Cardiac muscle cell (in vitro differentiated cells and primary cell): Measurements from ENCODE around the gene JHY. TPM values are rescaled to one million over a fixed set of nuclear protein-coding genes. Genes with fewer than 3 reads are reported as not detected.

Source experiments
- DNase-seq, 2 donors: peaks; one replicate each; pipeline versions ENCODE4 v3.0.0 to v3.0.0-alpha.2; 2010 to 2017; ENCODE audit warnings: low read depth in 1 of 2, low spot score in 1 of 2
- H3K27ac ChIP-seq: fragments of 200-600 bp; sonication (generic); 2 replicates; pipeline ENCODE4 v1.5.1; 2016
- H3K27me3 ChIP-seq: fragments of 200-600 bp; sonication (generic); 2 replicates; pipeline ENCODE4 v1.6.0; 2016; ENCODE audit warnings: control low read depth
- H3K36me3 ChIP-seq: fragments of 200-600 bp; sonication (generic); 2 replicates; pipeline ENCODE4 v1.5.1; 2016; ENCODE audit warnings: control low read depth
- H3K4me1 ChIP-seq: fragments of 200-600 bp; sonication (generic); 2 replicates; pipeline ENCODE4 v1.8.1; 2017; ENCODE audit warnings: low read depth, mild to moderate bottlenecking, mixed run types
- H3K4me3 ChIP-seq: fragments of 200-600 bp; sonication (generic); 2 replicates; pipeline ENCODE4 v1.5.1; 2016; ENCODE audit warnings: mild to moderate bottlenecking
- H3K9me3 ChIP-seq: fragments of 200-600 bp; sonication (generic); 2 replicates; pipeline ENCODE4 v1.5.1; 2017; ENCODE audit warnings: low read depth, mild to moderate bottlenecking, control low read depth
- polyA plus RNA-seq: library from polyadenylated mRNA; unstranded; fragments of >200 nt; fragmentation: Nextera tagmentation; extraction: Ambion mirVana; gene quantifications from 2 replicates; pipeline ENCODE4 v1.2.1, GENCODE V29; 2016
- total RNA-seq: library from RNA; depleted of rRNA; stranded (reverse); fragments of >200 nt; gene quantifications from 2 replicates; pipeline ENCODE4 v1.2.3, GENCODE V29; 2016
- TF ChIP-seq, protein P1 (sequence below): IDR thresholded peaks from 2 replicates; pipeline ENCODE4 v1.5.1; 2012; ENCODE audit warnings: low read depth, mild to moderate bottlenecking, low read length

Gene JHY
- total and polyA plus RNA-seq, 2 experiments from 2014 or later, result 2.3 to 2.5 TPM

DNA sequence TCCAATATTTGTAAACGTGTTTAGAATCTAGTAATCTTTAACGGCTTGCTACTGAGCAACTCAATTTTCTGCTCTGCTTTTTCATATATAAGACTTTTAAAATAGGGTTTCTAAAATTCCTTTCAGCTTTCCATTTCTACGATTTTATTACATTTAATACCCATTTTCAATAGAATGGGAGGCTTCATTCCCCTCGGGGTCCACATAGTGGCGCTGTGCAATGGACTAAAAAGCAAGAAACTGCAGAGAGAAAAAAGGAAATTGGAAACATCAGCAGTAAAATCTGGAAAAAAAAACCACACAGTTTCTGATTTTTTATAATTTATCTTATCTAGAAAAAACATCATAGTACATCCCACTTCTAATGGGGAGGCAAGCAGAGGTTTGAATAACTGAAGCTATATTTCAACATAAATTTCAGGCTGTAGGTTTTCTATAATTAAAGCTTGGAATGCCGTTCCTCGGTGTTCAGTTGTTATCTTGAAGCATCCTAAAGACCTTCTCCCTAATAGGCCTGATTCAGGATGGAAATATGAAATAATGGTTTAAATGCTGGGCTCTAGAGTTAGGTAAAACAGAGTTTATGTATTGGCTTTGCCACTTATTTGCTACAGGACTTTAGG lies 18.7 kb upstream of the JHY start:
- H3K9me3 ChIP-seq, result no peaks in the 10 kb centered on the region
- H3K4me3 ChIP-seq, result no peak overlapping the region
- no peak overlapping the region for H3K27ac ChIP-seq
- no peaks in the 10 kb centered on the region for H3K4me1 ChIP-seq
- peak; percentile 53 to 64 for DNase-seq
- no peaks in the 10 kb centered on the region for H3K36me3 ChIP-seq
- TF ChIP-seq, protein P1, sequence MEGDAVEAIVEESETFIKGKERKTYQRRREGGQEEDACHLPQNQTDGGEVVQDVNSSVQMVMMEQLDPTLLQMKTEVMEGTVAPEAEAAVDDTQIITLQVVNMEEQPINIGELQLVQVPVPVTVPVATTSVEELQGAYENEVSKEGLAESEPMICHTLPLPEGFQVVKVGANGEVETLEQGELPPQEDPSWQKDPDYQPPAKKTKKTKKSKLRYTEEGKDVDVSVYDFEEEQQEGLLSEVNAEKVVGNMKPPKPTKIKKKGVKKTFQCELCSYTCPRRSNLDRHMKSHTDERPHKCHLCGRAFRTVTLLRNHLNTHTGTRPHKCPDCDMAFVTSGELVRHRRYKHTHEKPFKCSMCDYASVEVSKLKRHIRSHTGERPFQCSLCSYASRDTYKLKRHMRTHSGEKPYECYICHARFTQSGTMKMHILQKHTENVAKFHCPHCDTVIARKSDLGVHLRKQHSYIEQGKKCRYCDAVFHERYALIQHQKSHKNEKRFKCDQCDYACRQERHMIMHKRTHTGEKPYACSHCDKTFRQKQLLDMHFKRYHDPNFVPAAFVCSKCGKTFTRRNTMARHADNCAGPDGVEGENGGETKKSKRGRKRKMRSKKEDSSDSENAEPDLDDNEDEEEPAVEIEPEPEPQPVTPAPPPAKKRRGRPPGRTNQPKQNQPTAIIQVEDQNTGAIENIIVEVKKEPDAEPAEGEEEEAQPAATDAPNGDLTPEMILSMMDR, result peak; percentile 87
- H3K27me3 ChIP-seq, result peaks cover 9% of the 10 kb centered on the region

DNA sequence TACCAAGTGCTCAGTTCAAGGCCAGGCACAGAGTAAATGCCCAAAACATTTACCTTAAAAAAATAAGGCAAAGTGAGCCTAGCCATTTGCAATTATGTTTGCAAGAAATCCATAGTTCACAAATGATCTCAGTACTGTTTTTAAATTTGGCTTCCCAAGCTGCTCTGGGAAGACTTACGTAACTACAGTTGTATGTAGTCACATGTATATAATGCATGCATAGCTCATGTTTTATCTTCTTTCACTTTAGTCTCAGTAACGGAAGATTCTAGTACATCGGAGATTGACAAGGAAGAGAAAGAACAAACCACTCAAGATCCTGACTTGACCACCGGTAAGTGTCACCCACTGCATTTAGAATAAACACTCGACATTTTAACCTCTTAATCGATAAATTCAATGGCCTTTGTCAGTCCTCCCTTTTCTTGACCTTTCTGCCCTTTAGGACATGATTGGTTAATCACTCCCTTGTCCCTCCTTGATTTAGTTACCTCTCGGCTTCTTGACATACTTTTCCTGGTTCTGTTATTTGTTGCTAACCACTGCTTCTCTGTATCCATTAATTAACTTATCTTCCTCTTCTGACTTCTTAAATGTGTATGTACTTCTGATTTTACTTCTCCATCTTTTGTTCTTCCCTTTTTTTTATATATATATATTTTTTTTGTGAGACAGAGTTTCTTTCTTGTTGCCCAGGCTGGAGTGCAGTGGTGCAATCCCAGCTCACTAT lies 18.0 kb upstream of the JHY start:
- Histone ChIP-seq H3K4me3 (no peak overlapping the region), H3K27ac (no peak overlapping the region), H3K9me3 (no peaks in the 10 kb centered on the region), H3K4me1 (no peaks in the 10 kb centered on the region), H3K36me3 (no peaks in the 10 kb centered on the region), H3K27me3 (peaks cover 9% of the 10 kb centered on the region)
- TF ChIP-seq, protein P1, result no peak
- DNase-seq, result peak in 1 of 2 donors; percentile 8

DNA sequence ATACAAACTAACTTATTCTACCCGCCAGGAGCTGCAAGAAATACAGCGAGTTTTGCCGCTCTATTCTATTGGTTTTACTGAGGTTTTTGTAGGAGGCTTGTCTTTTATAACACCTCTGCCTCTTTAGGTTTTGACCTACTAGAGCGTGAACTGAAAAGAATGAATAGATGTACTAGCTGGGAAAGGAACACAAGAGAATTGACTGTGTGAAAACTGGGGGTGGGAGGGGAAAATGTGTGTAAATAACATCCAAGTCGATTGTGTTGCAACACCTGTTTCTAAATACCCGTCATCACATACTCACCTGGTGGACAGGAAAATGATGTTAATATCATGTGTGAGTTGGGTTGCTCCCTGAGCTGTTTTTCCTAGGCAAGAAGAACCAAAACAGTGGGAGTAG lies 12.9 kb upstream of the JHY start:
- DNase-seq, result no peak
- H3K36me3 ChIP-seq, result no peaks in the 10 kb centered on the region
- no peaks in the 10 kb centered on the region for H3K27me3 ChIP-seq
- H3K9me3 ChIP-seq, result no peaks in the 10 kb centered on the region
- TF ChIP-seq, protein P1, result no peak
- no peak overlapping the region for H3K4me3 ChIP-seq
- H3K27ac ChIP-seq, result no peak overlapping the region
- H3K4me1 ChIP-seq, result no peaks in the 10 kb centered on the region

DNA sequence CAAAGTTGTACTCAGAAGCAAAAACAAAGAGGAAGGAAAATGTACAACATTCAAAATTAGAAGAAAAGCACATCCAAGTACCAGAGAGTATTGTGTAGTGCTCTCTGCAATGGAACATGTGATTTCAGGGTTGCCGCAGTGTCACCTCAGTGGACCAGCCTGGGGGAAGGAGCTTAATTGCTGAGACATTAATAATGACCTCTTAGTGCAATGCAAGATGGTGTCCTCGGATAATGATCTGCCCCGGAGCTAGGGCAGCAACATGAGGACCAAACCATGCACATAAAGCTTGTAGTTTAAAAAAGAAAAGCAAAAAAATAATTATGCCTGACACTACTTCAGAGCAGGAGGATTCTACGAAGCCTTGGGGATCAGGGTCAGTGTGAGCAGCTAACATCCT lies 11.3 kb upstream of the JHY start:
- TF ChIP-seq, protein P1, result no peak
- H3K36me3 ChIP-seq, result no peaks in the 10 kb centered on the region
- H3K4me3 ChIP-seq, result no peak overlapping the region
- H3K4me1 ChIP-seq, result no peaks in the 10 kb centered on the region
- H3K27me3 ChIP-seq, result no peaks in the 10 kb centered on the region
- no peaks in the 10 kb centered on the region for H3K9me3 ChIP-seq
- no peak for DNase-seq
- no peak overlapping the region for H3K27ac ChIP-seq

DNA sequence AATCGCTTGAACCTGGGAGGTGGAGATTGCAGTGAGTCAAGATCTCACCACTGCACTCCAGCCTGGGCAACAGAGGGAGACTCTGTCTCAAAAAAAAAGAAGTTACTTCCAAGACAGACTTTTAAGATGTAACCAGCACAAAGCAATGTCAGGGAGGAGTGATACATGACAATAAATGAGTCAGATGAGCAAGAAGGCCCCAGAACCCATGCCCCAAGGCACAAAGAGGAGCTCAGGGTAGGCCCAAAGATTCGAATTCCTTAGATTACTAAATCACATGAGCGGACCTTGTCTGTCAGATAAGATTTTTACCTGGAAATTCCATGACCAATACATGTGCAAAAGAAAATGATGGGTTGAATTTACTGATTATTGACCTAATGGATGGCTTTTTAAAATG lies 10.5 kb upstream of the JHY start:
- H3K27ac ChIP-seq, result no peak overlapping the region
- no peak for DNase-seq
- no peaks in the 10 kb centered on the region for H3K27me3 ChIP-seq
- no peaks in the 10 kb centered on the region for H3K36me3 ChIP-seq
- no peak overlapping the region for H3K4me3 ChIP-seq
- no peaks in the 10 kb centered on the region for H3K4me1 ChIP-seq
- TF ChIP-seq, protein P1, result no peak
- no peaks in the 10 kb centered on the region for H3K9me3 ChIP-seq
